GM18861 (cell line): ENCODE data around the gene PAK2.
"Not testable (repeated sequence)": the region's sequence is repeated elsewhere in the genome, so short reads cannot be mapped to it uniquely, and the experiment has no call there.

ENCODE experiments used
- ATAC-seq: cut with Tn5 transposase; IDR thresholded peaks from one replicate; pipeline ENCODE4 v1.9.1; 2021; ENCODE audit not compliant: unreplicated experiment

The PAK2 gene

DNA sequence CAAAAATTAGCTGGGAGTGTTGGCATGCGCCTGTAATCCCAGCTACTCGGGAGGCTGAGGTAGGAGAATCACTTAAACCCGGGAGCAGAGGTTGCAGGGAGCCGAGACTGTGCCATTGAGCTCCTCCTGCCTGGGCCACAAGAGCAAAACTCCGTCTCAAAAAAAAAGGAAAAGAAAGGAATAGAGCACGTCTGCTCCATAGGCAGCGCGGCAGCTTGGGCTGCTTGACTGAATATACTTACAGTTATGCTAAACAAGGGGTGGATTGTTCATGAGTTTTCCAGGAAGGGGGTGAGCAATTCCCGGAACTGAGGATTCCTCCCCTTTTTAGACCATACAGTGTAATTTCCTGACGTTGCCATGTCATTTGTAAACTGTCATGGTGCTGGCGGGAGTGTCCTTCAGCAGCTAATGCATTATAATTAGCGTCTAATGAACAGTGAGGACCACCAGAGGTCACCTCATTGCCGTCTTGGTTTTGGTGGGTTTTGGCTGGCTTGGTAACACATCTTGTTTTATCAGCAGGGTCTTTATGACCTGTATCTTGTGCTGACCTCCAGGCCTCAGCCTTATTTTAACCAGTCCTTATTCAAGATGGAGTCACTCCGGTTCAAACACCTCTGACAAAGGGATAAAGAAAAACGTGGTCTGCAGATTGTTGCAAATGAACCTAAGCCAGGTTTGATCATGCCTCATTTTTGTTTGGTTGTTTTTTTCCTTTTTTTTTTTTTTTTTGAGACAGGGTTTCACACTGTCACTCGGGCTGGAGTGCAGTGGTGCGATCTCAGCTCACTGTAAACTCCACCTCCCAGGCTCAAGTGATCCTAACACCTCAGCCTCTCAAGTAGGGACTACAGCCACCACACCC lies 103.1 kb downstream of the PAK2 start:
- no peak for ATAC-seq

DNA sequence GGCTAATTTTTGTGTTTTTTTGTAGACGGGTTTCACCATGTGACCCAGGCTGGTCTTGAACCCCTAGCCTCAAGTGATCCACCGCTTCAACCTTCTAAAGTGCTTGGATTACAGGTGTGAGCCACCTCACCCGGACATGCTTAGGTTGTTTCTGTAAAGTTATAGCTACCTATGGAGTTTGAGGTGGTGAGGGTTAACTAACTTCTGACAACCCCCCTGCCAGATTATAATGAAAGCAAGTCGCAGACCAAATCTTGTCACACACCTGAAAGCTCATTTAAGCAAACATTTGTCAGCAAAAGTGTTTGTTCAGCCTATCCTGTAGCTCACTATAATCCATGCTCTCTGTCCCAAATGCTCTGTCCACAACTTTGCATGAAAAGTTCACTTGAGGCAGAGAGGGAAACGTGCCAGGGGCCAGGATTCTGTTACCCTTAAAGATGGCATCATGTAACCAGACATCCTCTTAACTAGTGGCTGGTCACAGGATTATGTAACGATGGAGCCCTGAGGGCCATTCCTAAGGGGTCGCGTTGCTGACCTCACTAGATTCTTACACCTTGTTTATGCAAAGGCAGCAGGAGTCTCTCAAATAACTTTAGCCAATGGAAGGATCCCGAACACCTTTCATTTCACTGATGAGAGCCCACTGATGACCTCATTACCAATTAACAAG lies 103.9 kb downstream of the PAK2 start:
- ATAC-seq = no peak

DNA sequence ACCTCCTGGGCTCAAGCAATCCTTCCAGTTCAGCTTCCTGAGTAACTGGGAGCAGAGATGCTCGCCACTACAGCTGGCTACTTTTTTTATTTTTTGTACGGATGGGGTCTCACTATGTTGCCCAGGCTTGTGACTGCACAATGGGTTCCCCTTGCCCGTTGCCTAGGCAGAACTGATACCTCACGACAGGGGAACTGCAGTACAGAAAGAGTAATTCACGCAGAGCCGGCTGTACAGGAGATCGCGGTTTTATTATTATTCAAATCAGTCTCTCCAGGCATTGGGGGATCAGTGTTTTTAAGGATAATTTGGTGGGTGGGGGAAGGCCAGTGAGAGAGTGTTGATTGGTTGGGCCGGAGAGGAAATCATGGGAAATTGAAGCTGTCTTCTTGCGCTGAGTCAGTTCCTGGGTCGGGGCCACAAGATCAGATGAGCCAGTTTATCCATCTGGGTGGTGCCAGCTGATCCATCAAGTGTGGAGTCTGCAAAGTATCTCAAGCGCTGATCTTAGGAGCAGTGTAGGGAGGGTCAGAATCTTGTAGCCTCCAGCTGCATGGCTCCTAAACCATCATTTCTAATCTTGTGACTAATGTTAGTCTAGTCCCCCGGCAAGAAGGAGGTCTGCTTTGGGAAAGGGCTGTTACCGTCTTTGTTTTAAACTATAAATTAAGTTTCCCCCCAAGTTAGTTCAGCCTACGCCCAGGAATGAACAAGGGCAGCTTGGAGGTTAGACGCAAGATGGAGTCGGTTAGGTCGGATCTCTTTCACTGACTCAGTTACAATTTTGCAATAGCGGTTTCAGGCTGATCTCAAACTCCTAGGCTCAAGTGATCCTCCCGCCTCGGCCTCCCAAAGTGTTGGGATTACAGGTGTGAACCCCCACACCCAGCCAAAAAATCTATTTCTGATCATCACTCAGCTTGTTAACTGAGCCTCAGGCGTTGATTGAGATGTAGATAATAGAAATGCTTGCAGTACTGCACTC lies 104.9 kb downstream of the PAK2 start:
- ATAC-seq = not testable (repeated sequence)

DNA sequence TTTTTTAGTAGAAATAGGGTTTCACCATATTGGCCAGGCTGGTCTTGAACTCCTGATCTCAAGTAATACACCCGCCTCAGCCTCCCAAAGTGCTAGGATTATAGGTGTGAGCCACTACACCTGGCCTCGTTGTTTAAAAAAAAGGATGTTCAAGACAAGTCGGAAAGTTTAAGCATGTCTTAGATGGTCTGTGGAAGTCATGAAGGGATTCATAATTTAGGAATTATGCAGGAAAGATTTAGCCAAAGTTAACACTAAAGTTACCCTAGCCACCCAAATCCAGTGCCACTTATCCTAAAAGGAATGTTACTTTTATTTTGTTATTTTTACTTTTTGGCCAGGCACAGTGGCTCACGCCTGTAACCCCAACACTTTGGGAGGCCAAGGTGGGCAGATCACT lies 108.7 kb downstream of the PAK2 start:
- ATAC-seq = not testable (repeated sequence)

DNA sequence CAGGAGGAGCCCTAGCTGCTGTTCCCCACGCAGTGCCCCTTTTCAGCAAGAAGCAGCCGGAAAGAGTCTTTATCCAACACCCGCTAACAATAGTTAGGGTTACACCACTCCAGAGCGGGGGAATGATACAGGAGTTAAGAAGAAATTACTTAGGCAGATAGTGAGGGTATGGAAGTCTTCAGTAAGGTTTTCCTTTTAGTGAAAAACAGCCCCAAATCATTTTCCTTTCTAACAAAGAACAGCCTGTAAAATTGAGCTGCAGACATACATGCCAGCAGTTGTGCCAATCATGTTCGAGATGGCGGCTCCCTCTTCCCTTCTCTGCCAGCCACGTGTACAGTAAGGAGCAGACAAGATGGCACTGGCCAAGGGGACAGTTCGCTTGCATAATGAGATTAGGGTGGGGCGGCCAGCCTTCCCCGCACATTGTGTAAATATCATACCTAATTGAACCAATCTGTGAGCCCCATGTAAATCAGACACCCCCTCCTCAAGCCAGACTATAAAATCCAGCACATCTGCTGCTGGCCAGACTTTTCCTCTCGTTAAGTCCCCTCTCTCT lies 109.6 kb downstream of the PAK2 start:
- ATAC-seq = no peak

DNA sequence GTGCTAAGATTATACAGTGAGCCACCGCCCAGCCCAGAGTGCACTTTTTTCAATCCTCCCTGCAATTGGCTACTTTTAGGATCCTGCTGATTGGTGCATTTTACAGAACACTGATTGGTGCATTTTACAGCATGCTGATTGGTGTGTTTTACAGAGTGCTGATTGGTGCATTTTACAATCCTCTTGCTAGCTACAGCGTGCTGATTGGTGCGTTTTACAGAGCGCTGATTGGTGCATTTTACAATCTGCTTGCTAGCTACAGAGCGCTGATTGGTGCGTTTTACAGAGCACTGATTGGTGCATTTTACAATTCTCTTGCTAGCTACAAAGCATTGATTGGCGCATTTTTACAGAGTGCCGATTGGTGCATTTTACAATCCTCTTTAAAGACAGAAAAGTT lies 123.3 kb downstream of the PAK2 start:
- ATAC-seq = not testable (repeated sequence)

DNA sequence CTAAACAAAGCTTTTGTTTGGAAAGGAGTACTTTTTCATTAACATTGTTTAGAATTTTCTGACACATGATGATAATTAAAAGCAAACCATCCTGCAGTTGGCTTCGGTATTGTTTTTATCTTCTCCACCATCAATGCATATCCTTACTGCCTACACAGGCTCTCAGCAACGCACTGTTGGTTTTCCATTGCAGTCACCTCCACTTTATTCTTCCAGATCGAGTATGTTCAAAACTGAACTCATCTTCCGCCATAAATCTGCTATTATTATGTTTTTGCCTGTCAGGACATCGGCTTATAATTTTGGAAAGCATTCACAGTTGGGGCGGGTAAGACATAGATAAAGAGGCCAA lies 127.5 kb downstream of the PAK2 start:
- ATAC-seq = no peak

DNA sequence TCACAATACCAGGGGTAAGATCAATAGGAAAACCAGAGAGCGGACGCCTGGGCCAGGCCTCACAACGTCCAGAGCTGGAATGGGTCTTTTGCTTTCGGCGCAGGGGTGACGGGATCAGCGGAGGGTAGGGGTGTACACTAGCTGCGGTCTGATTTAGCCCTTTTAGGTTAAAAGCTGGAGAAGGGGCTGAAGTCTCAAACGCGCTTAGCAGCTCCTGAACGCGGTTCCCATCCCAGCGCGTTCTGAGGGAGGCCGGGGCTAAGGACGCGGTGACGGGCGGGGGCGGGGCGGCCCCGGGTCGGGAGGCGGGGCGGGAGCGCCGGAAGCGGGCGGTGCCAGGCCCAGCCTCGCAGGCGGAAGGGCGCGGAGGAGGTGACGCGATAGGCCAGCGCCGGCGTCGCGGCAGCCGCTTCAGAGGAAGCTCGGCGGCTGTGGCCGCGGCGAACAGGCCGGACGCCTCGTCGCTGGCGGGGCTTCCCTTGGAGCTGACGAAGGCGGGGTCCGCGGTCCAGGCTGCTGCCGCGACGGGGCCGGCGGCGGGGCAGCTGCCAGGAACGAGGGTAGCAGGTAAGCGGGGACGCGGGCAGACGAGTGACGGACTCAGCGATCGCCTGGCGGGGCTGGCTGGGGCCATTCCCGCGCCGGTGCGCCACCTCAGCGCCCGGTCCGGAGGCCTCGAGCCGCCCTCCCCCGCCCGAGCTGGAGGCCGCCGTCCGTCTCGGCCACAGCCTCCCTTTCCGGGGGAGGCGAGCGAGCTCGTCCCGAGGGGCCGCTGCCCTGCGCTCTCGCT lies 128.0 kb downstream of the PAK2 start, which contains the start of gene SENP5:
Gene SENP5 (plus strand): TSS at position 414 of the 790 bp plus-strand sequence. CDS start 17,262 bp downstream, outside the sequence.
- peak; percentile 82 for ATAC-seq

DNA sequence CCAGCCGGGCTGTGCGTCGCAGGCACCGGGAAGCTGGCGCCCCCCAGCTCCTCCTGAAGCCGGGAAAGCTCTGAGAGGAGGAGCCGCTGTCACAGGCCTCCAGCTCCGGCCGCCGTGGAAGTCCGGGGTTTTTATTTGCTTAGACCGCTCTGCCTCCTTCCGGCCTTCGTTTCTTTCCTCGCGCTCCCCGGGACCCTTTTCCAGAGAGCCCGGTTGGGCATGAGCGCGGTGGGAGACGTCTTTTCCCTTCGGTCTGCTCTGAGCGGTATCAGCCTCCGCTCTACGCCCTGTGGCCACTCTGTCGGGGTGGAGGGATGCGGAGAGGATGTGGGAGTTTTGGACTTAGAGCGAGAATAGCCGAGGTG lies 128.6 kb downstream of the PAK2 start:
- no peak for ATAC-seq

DNA sequence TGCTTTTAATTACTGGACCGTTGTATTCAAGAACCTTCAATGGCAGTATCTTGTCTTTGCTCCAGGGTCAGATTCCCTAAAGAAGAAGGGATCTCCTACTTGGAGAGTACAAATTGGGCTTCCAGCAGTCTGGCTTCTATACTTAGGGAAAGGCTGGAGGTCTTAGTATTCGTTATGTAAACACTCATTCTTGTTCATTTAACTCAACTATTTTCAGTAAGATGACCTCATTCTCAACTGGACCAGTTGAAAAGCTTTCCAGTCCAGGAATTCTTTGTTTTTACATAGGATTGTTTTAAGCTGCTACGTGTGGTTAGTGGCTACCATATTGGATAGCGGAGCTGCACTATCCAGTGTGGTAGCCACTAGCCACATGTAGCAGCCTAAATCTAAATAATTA lies 132.7 kb downstream of the PAK2 start:
- no peak for ATAC-seq

DNA sequence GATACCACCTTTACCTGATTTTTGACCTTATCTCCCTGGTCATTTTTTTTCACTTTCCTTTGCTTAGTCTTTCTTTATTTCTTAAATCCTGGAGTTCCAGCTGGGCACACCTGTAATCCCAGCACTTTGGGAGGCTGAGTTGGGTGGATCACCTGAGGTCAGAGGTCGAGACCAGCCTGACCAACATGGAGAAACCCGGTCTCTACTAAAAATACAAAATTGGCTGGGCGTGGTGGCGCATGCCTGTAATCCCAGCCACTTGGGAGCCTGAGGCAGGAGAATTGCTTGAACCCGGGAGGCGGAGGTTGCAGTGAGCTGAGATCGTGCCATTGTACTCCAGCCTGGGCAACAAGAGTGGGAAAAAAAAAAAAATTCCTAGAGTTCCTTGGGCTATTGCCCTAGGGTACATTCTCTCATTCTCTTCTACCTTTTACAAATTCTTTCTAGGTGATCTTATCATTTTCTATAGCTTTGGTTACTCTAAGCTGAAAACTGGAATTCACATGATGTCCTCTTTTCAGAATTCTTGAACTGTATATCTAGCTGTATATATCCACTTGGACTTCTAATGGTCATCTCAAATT lies 134.9 kb downstream of the PAK2 start:
- ATAC-seq = not testable (repeated sequence)

DNA sequence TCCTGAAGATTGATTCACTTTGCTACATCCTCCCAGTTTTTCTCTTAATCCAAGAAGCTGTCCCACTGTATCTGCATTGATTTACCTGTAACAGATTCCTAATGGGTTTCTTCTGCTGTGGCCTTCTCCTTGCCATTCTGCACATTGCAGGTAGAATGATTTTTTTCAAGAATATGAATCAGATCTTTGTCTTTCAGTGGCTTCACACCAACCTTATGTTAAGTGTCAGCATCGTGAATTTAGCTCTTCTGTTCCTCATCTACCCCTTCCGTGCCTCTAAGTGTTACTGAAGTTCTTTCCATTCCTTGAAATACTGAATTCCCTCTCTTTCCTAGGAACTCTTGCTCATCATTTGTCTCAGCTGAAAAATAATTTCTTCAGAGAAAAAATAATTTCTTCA lies 135.6 kb downstream of the PAK2 start:
- no peak for ATAC-seq
